Measurements from ENCODE around the gene MRAP2. TPM values are rescaled to one million over a fixed set of nuclear protein-coding genes. Genes with fewer than 3 reads are reported as not detected.

Gene MRAP2
- total RNA-seq, 1 experiment from 2014 or later: 0.07 TPM

DNA sequence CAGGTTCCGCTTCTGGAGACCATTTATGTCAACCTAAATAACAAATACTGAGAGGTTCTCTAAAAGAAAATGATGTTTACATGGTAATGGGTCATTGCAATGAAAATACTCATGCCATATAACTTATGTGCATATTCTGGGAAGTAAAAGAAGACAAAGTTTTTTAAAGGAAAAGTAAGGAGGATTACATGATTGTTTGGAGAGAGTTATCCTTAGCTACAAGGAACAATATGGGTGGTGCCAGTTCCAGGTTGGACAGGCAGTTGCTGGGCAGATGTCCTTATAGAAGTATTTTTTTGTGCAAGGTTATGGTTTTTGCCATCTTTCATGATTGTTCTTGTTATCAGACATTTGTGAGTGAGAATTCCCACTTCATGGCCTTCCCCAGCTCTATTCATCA is 52.5 kb downstream of the MRAP2 start:
- no peak for DNase-seq
- H3K4me3 ChIP-seq (ENCODE audit: low read length): no peak overlapping the region
- no TSS peak for BruUV-seq (replicated peaks)
- TF ChIP-seq EZH2phosphoT487 (IDR thresholded peaks at IDR 0.05; ENCODE audit: borderline replicate concordance, low read length) (no peak), EZH2 (IDR thresholded peaks at IDR 0.05; ENCODE audit: low read length, unreplicated experiment) (no peak)
- TF ChIP-seq, protein P1, sequence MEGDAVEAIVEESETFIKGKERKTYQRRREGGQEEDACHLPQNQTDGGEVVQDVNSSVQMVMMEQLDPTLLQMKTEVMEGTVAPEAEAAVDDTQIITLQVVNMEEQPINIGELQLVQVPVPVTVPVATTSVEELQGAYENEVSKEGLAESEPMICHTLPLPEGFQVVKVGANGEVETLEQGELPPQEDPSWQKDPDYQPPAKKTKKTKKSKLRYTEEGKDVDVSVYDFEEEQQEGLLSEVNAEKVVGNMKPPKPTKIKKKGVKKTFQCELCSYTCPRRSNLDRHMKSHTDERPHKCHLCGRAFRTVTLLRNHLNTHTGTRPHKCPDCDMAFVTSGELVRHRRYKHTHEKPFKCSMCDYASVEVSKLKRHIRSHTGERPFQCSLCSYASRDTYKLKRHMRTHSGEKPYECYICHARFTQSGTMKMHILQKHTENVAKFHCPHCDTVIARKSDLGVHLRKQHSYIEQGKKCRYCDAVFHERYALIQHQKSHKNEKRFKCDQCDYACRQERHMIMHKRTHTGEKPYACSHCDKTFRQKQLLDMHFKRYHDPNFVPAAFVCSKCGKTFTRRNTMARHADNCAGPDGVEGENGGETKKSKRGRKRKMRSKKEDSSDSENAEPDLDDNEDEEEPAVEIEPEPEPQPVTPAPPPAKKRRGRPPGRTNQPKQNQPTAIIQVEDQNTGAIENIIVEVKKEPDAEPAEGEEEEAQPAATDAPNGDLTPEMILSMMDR (conservative IDR thresholded peaks at IDR 0.05; ENCODE audit: low read depth, low read length): no peak
- H3K4me1 ChIP-seq (ENCODE audit: insufficient read depth, low read length): no peaks in the 10 kb centered on the region
- ChIA-PET POLR2A (ENCODE audit: unreplicated experiment) (no interaction called here), CTCF (no interaction called here)
- no peaks in the 10 kb centered on the region for H3K9me2 ChIP-seq (replicated peaks; ENCODE audit: low read length)
- no peaks in the 10 kb centered on the region for H3K36me3 ChIP-seq (ENCODE audit: low read depth, low read length)
- H3K9ac ChIP-seq (ENCODE audit: low read length): no peak overlapping the region
- H3K4me2 ChIP-seq (ENCODE audit: low read length): no peak overlapping the region
- H2AFZ ChIP-seq (ENCODE audit: low read length): no peak overlapping the region
- intact Hi-C loops (cut with micrococcal nuclease): no loop called here
- H4K20me1 ChIP-seq (ENCODE audit: low read length): no peaks in the 10 kb centered on the region
- no peaks in the 10 kb centered on the region for H3K79me2 ChIP-seq (ENCODE audit: low read length)
- no peak for ATAC-seq
- H3K27me3 ChIP-seq (ENCODE audit: low read length): no peaks in the 10 kb centered on the region
- no peaks in the 10 kb centered on the region for H3K9me3 ChIP-seq (ENCODE audit: low read length)
- H3K27ac ChIP-seq (ENCODE audit: low read length): no peak overlapping the region
- no peaks in the 10 kb centered on the region for H3F3A ChIP-seq (ENCODE audit: low read length, unreplicated experiment)

DNA sequence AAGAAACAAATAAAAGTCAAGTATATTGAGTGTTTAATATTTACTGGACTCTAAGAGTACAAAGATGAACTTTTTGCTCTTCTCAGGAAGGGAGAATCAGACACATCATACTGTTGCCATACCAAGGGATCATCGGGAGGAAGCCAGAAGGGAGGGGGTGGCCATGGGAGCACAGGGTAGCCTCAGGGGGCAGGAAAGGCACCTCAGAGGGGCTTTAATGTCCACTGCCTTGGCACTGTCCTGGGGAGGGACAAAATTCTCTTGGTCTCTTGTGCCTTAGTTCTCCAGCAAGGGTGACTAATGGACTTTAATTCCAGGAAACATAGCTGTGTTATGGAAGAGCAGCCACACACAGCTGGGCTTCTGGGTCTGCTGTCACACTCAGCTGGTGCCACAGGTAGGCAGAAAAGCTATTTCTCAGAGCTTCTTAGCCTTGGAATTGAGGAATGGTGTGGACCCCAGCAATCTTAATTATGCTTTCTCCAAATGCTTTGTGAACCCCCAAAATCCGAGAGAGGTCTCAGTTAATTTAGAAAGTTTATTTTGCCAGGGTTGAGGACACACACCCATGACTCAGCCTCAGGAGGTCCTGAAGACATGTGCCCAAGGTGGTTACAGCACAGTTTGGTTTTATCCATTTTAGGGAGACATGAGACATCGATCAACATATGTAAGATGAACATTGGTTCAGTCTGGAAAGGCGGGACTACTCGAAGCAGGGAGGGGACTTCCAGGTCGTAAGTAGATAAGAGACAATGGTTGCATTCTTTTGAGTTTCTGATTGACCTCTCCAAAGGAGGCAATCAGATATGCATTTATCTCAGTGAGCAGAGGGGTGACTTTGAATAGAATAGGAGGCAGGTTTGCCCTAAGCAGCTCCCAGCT is 53.2 kb downstream of the MRAP2 start:
- no peak overlapping the region for H3K4me3 ChIP-seq (ENCODE audit: low read length)
- no peaks in the 10 kb centered on the region for H3K4me1 ChIP-seq (ENCODE audit: insufficient read depth, low read length)
- TF ChIP-seq EZH2 (IDR thresholded peaks at IDR 0.05; ENCODE audit: low read length, unreplicated experiment) (no peak), EZH2phosphoT487 (IDR thresholded peaks at IDR 0.05; ENCODE audit: borderline replicate concordance, low read length) (no peak)
- TF ChIP-seq, protein P1 (conservative IDR thresholded peaks at IDR 0.05; ENCODE audit: low read depth, low read length): no peak
- H3K27ac ChIP-seq (ENCODE audit: low read length): no peak overlapping the region
- no peaks in the 10 kb centered on the region for H3K9me2 ChIP-seq (replicated peaks; ENCODE audit: low read length)
- POLR2A ChIA-PET (ENCODE audit: unreplicated experiment): no interaction called here
- CTCF ChIA-PET: no interaction called here
- no TSS peak for BruUV-seq (replicated peaks)
- no peak overlapping the region for H3K9ac ChIP-seq (ENCODE audit: low read length)
- no peak overlapping the region for H2AFZ ChIP-seq (ENCODE audit: low read length)
- no peaks in the 10 kb centered on the region for H3F3A ChIP-seq (ENCODE audit: low read length, unreplicated experiment)
- no peaks in the 10 kb centered on the region for H3K9me3 ChIP-seq (ENCODE audit: low read length)
- no peaks in the 10 kb centered on the region for H3K79me2 ChIP-seq (ENCODE audit: low read length)
- no peak overlapping the region for H3K4me2 ChIP-seq (ENCODE audit: low read length)
- no peaks in the 10 kb centered on the region for H4K20me1 ChIP-seq (ENCODE audit: low read length)
- no peak for ATAC-seq
- intact Hi-C loops (cut with micrococcal nuclease): no loop called here
- H3K36me3 ChIP-seq (ENCODE audit: low read depth, low read length): no peaks in the 10 kb centered on the region
- DNase-seq: no peak
- H3K27me3 ChIP-seq (ENCODE audit: low read length): no peaks in the 10 kb centered on the region

GRCh38 chr6:84089081-84089480 is 55.5 kb downstream of the MRAP2 start:
- no TSS peak for BruUV-seq (replicated peaks)
- Histone ChIP-seq H2AFZ (ENCODE audit: low read length) (no peak overlapping the region), H3K27me3 (ENCODE audit: low read length) (no peaks in the 10 kb centered on the region), H4K20me1 (ENCODE audit: low read length) (no peaks in the 10 kb centered on the region), H3K9ac (ENCODE audit: low read length) (no peak overlapping the region), H3K79me2 (ENCODE audit: low read length) (no peaks in the 10 kb centered on the region), H3K27ac (ENCODE audit: low read length) (no peak overlapping the region), H3K4me2 (ENCODE audit: low read length) (no peak overlapping the region), H3K9me3 (ENCODE audit: low read length) (no peaks in the 10 kb centered on the region), H3K4me1 (ENCODE audit: insufficient read depth, low read length) (no peaks in the 10 kb centered on the region), H3F3A (ENCODE audit: low read length, unreplicated experiment) (no peaks in the 10 kb centered on the region), H3K4me3 (ENCODE audit: low read length) (no peak overlapping the region), H3K9me2 (replicated peaks; ENCODE audit: low read length) (no peaks in the 10 kb centered on the region), H3K36me3 (ENCODE audit: low read depth, low read length) (no peaks in the 10 kb centered on the region)
- TF ChIP-seq EZH2 (IDR thresholded peaks at IDR 0.05; ENCODE audit: low read length, unreplicated experiment) (no peak), EZH2phosphoT487 (IDR thresholded peaks at IDR 0.05; ENCODE audit: borderline replicate concordance, low read length) (no peak)
- TF ChIP-seq, protein P1 (conservative IDR thresholded peaks at IDR 0.05; ENCODE audit: low read depth, low read length): no peak
- ChIA-PET POLR2A (ENCODE audit: unreplicated experiment) (no interaction called here), CTCF (no interaction called here)
- DNase-seq (no peak), ATAC-seq (no peak)
- intact Hi-C loops (cut with micrococcal nuclease): no loop called here

Measured in PC-3 (cell line).